Endothelial cell of hepatic sinusoid (primary cell): Measurements from ENCODE around the gene GZMH.
"Not testable (repeated sequence)": the region's sequence is repeated elsewhere in the genome, so short reads cannot be mapped to it uniquely, and the experiment has no call there.

Experiments used
- in situ Hi-C: cut with HindIII; loops from 2 replicates; pipeline ENCODE4 v1.10.0; 2017; ENCODE audit warnings: low sequenced_read_pairs

Gene GZMH

GRCh38 chr14:24595073-24595808 is 14.2 kb downstream of the GZMH start:
- in situ Hi-C loops: no loop called here

- in situ Hi-C loops: not testable (repeated sequence)
Observed at GRCh38 chr14:24591004-24591403, 18.5 kb downstream of the GZMH start.

GRCh38 chr14:24584402-24584801 is 25.1 kb downstream of the GZMH start:
- in situ Hi-C loops: not testable (repeated sequence)

- in situ Hi-C loops: no loop called here
Observed at GRCh38 chr14:24578558-24578957, 30.9 kb downstream of the GZMH start.

GRCh38 chr14:24576771-24577170 is 32.7 kb downstream of the GZMH start:
- in situ Hi-C loops: no loop called here

GRCh38 chr14:24576182-24576581 is 33.3 kb downstream of the GZMH start, which contains the start of gene CTSG:
Gene CTSG (minus strand): TSS chr14:24576250. CDS start chr14:24576223, 27 bp downstream.
- in situ Hi-C loops: no loop called here

GRCh38 chr14:24574206-24574774 is 35.2 kb downstream of the GZMH start:
- in situ Hi-C loops: no loop called here

- in situ Hi-C loops: no loop called here
Observed at GRCh38 chr14:24566318-24566717, 43.2 kb downstream of the GZMH start.

GRCh38 chr14:24565766-24566165 is 43.7 kb downstream of the GZMH start:
- in situ Hi-C loops: no loop called here

- in situ Hi-C loops: no loop called here
Observed at GRCh38 chr14:24563505-24563904, 46.0 kb downstream of the GZMH start.

GRCh38 chr14:24556756-24557155 is 52.7 kb downstream of the GZMH start:
- in situ Hi-C loops: no loop called here
